ENCODE measurements around the gene WNT4.
A peak's percentile ranks its signal among the peaks of the same experiment; 100 is the strongest.

Gene WNT4

GRCh38 chr1:22111620-22112019 lies 31.3 kb downstream of the WNT4 start:
- ChIA-PET POLR2A (no interaction called here), CTCF (interaction anchor here (0.6 kb wide), 1 partner anchor 17 kb away, joined by 4 read pairs; no protein-coding TSS in a partner anchor)
- DNase-seq (ENCODE audit: extremely low spot score), result no peak

GRCh38 chr1:22111115-22111514 lies 31.8 kb downstream of the WNT4 start:
- CTCF ChIA-PET, result interaction anchor here (0.6 kb wide), 1 partner anchor 17 kb away, joined by 4 read pairs; no protein-coding TSS in a partner anchor
- DNase-seq (ENCODE audit: extremely low spot score), result no peak
- POLR2A ChIA-PET, result no interaction called here
- TF ChIP-seq FOXK2 (IDR thresholded peaks at IDR 0.05), result no peak
- TF ChIP-seq NFRKB (IDR thresholded peaks at IDR 0.05), result no peak
- TF ChIP-seq TARDBP (IDR thresholded peaks at IDR 0.05), result no peak
- no peak for TF ChIP-seq LEF1 (IDR thresholded peaks at IDR 0.05; ENCODE audit: borderline replicate concordance)
- no peak for TF ChIP-seq ARNT (IDR thresholded peaks at IDR 0.05)
- TF ChIP-seq FOXM1 (IDR thresholded peaks at IDR 0.05; ENCODE audit: borderline replicate concordance), result no peak
- TF ChIP-seq ELF4 (IDR thresholded peaks at IDR 0.05), result no peak
- no peak for TF ChIP-seq BHLHE40 (IDR thresholded peaks at IDR 0.05; ENCODE audit: borderline replicate concordance)
- no peak for TF ChIP-seq SP1 (IDR thresholded peaks at IDR 0.05)
- TF ChIP-seq, protein P1, sequence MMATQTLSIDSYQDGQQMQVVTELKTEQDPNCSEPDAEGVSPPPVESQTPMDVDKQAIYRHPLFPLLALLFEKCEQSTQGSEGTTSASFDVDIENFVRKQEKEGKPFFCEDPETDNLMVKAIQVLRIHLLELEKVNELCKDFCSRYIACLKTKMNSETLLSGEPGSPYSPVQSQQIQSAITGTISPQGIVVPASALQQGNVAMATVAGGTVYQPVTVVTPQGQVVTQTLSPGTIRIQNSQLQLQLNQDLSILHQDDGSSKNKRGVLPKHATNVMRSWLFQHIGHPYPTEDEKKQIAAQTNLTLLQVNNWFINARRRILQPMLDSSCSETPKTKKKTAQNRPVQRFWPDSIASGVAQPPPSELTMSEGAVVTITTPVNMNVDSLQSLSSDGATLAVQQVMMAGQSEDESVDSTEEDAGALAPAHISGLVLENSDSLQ (IDR thresholded peaks at IDR 0.05), result no peak
- TF ChIP-seq CTBP1 (IDR thresholded peaks at IDR 0.05; ENCODE audit: borderline replicate concordance), result no peak
- no peak for TF ChIP-seq HDGF (IDR thresholded peaks at IDR 0.05; ENCODE audit: borderline replicate concordance)

More at GRCh38 chr1:22111620-22112019, 31.3 kb downstream of the WNT4 start:
- TF ChIP-seq ARNT (IDR thresholded peaks at IDR 0.05) (no peak), FOXA1 (IDR thresholded peaks at IDR 0.05) (no peak), TARDBP (IDR thresholded peaks at IDR 0.05) (no peak), L3MBTL2 (conservative IDR thresholded peaks at IDR 0.05) (no peak), FOXK2 (IDR thresholded peaks at IDR 0.05) (no peak), SP1 (IDR thresholded peaks at IDR 0.05) (no peak), FOXM1 (IDR thresholded peaks at IDR 0.05; ENCODE audit: borderline replicate concordance) (no peak), ELF4 (IDR thresholded peaks at IDR 0.05) (no peak), ZNF384 (IDR thresholded peaks at IDR 0.05) (no peak), SUZ12 (IDR thresholded peaks at IDR 0.05) (no peak)
- TF ChIP-seq, protein P1 (IDR thresholded peaks at IDR 0.05), result no peak

DNA sequence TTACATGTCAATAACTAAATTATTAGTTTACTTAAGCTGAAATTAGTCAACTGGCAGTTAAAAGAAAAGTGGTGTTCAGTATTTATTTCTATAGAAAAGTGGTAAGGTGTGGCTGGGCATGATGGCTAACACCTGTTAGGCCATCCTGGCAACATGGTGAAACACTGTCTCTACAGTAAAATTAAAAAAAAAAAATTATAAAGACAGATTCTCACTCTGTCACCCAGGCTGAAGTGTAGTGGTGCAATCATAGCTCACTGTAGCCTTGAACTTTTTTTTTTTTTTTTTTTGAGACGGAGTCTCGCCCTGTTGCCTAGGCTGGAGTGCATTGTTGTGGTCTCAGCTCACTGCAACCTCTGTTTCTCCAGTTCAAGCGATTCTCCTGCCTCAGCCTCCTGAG lies 32.9 kb downstream of the WNT4 start:
- ChIA-PET POLR2A (no interaction called here), CTCF (interaction anchor here (0.6 kb wide), 2 partner anchors 12 to 17 kb away, joined by 4 read pairs; no protein-coding TSS in a partner anchor)
- TF ChIP-seq ARNT (IDR thresholded peaks at IDR 0.05) (no peak), SP1 (IDR thresholded peaks at IDR 0.05) (no peak), FOXA1 (IDR thresholded peaks at IDR 0.05) (no peak), L3MBTL2 (conservative IDR thresholded peaks at IDR 0.05) (no peak), NFRKB (IDR thresholded peaks at IDR 0.05) (no peak), SUZ12 (IDR thresholded peaks at IDR 0.05) (no peak), TARDBP (IDR thresholded peaks at IDR 0.05) (no peak), ZNF384 (IDR thresholded peaks at IDR 0.05) (no peak)
- no peak for DNase-seq (ENCODE audit: extremely low spot score)

DNA sequence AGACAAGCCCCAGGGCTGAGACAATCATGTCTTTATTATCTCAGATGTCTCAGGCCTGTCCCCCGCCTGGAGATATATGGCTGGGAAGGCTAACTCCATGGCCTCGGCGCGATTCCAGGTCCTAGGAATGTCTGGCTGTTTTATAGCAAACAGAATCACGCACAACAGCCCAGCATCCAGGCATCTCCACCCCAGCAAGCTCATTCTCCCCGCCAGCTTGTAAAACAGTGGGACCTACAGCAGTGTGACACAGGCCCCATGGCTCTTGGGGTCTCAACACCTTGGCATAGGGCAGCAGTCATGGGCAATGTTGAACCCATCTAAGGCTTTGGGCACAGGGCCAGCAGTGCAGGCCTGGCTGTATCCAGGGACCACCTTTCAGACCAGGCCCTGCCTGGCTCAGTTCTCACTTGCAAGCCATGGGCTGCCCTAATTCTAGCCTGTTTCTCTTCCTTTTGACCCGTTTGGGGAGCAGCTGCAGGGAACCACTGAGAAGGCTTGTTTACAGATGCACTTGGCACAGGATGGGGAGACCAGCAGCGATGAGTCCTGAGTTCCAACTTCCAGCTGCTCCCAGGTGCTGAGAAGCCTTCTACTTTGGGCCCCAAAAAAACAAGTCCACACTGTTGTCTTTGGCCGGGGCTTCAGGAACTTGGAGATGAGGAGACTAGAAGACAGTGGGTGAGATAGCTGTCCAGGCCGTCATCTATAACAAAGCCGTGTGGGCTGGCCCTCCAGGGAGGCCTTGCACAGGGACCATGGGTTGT lies 34.4 kb downstream of the WNT4 start:
- DNase-seq (ENCODE audit: extremely low spot score), result no peak
- POLR2A ChIA-PET, result no interaction called here
- TF ChIP-seq TARDBP (IDR thresholded peaks at IDR 0.05) (no peak), CTBP1 (IDR thresholded peaks at IDR 0.05; ENCODE audit: borderline replicate concordance) (no peak), NFRKB (IDR thresholded peaks at IDR 0.05) (no peak), FOXA1 (IDR thresholded peaks at IDR 0.05) (no peak), ARNT (IDR thresholded peaks at IDR 0.05) (no peak), FOXK2 (IDR thresholded peaks at IDR 0.05) (no peak), BHLHE40 (IDR thresholded peaks at IDR 0.05; ENCODE audit: borderline replicate concordance) (no peak)
- CTCF ChIA-PET, result no interaction called here

DNA sequence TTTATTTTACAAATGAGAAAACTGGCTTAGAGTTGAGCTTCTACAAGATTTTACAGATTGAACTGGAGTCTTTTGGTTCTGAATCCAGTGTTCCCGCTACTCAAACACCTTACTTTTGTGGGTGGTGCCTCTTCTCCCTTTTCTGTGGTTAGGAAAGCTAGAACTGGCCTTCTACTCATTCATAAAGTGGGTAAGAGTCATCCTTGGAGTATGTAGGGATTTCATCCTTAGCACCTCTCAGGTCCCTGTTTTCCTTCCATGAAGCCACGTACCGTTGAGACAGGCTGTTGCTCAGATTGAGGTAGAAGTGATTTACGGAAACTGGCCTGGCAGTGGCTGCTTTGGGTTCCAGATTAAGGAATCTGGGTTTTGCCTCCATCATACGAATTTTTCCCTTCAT lies 35.8 kb downstream of the WNT4 start:
- CTCF ChIA-PET, result no interaction called here
- TF ChIP-seq ARNT (IDR thresholded peaks at IDR 0.05) (no peak), ELF4 (IDR thresholded peaks at IDR 0.05) (no peak), FOXM1 (IDR thresholded peaks at IDR 0.05; ENCODE audit: borderline replicate concordance) (no peak), NFRKB (IDR thresholded peaks at IDR 0.05) (no peak), FOXA1 (IDR thresholded peaks at IDR 0.05) (no peak)
- TF ChIP-seq, protein P1 (IDR thresholded peaks at IDR 0.05), result no peak
- POLR2A ChIA-PET, result no interaction called here
- DNase-seq (ENCODE audit: extremely low spot score), result no peak

DNA sequence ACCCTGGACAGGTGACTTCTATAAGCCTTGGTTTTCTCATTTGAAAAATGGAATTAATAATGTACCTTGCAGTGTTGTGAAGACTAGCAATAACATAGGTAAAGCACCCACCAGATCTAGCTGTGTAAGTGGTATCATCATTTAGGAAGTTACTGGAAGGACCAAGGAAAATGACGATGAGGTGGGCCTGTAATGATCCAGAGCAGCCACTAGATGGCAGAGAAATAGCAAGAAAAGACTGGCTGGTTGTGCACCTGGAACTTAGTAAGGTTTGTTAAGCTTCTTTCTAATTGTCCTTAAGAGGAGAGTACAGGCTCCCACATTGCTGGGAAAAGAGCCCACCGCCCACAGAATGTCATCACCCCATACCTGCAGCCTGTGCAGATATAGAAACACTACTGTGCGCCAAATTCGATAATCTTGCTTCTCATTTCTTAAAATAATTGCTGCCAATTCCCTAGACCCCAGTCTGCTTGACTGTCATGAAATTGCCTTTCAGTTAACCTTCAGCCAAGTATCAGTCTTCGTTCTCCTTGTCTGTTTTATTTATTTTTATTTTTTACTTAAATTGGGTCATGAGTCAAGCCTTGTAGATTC lies 37.2 kb downstream of the WNT4 start:
- TF ChIP-seq FOXA1 (IDR thresholded peaks at IDR 0.05) (no peak), FOXK2 (IDR thresholded peaks at IDR 0.05) (no peak), ELF4 (IDR thresholded peaks at IDR 0.05) (no peak), ZNF384 (IDR thresholded peaks at IDR 0.05) (no peak), BHLHE40 (IDR thresholded peaks at IDR 0.05; ENCODE audit: borderline replicate concordance) (no peak), TARDBP (IDR thresholded peaks at IDR 0.05) (no peak), NFRKB (IDR thresholded peaks at IDR 0.05) (no peak), SP1 (IDR thresholded peaks at IDR 0.05) (no peak), FOXM1 (IDR thresholded peaks at IDR 0.05; ENCODE audit: borderline replicate concordance) (no peak), SUZ12 (IDR thresholded peaks at IDR 0.05) (no peak), L3MBTL2 (conservative IDR thresholded peaks at IDR 0.05) (no peak), HDGF (IDR thresholded peaks at IDR 0.05; ENCODE audit: borderline replicate concordance) (no peak), ARNT (IDR thresholded peaks at IDR 0.05) (no peak), LEF1 (IDR thresholded peaks at IDR 0.05; ENCODE audit: borderline replicate concordance) (no peak), CTBP1 (IDR thresholded peaks at IDR 0.05; ENCODE audit: borderline replicate concordance) (no peak)
- TF ChIP-seq, protein P1 (IDR thresholded peaks at IDR 0.05), result no peak
- CTCF ChIA-PET, result interaction anchor here (0.6 to 1.4 kb wide), 9 partner anchors 8 to 656 kb away, joined by 3 to 6 read pairs (median 3); no protein-coding TSS in a partner anchor
- DNase-seq (ENCODE audit: extremely low spot score), result peak; percentile 65
- POLR2A ChIA-PET, result no interaction called here

All from HEK293T (cell line).